ENCODE results near the gene RAD1.

RAD1 gene

DNA sequence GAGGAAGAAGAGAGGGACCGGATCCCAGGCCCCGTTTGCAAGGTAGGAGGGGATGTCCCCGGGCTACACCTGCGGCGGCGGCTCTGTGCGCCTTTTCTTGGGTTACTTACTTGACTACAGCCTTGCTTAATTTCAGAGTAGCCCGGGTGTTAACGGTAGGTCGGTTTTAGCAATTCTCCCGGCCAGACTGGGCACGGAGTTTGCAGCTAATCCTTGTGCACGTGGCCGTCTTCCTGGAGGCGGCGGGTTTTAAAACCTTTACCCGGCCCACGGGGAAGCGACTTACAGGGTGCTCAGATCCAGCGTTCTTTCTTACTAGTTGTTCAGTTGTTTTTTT lies 520 bp upstream of the RAD1 start:
- DNase-seq: no peak

- no peak for DNase-seq
These were observed 599 bp downstream of the RAD1 start for GRCh38 chr5:34914671-34915138.

GRCh38 chr5:34913072-34913471 lies 2.2 kb downstream of the RAD1 start:
- DNase-seq: no peak

GRCh38 chr5:34905564-34905963 lies 9.7 kb downstream of the RAD1 start:
- DNase-seq: no peak

GRCh38 chr5:34903260-34903659 lies 12.0 kb downstream of the RAD1 start:
- DNase-seq: no peak

DNA sequence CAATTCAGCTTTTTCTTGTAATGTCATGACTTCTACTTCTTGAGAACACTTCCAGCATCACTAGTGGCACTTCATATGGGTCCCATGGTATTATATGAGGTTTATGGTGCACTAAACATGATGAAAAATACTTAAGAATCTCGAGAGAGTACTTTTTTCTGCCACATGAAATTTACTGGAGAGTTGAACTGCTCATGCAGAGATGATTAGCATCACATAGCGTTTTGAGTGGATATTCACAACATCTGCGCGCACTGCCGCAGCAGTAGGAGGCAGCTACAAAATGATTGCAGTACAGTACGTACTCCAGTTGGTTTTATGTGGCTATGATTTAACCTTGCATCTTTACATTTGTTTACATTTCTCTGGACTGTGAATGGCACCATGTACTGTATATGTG lies 14.7 kb downstream of the RAD1 start:
- DNase-seq: no peak

GRCh38 chr5:34899066-34899465 lies 16.2 kb downstream of the RAD1 start:
- no peak for DNase-seq

DNA sequence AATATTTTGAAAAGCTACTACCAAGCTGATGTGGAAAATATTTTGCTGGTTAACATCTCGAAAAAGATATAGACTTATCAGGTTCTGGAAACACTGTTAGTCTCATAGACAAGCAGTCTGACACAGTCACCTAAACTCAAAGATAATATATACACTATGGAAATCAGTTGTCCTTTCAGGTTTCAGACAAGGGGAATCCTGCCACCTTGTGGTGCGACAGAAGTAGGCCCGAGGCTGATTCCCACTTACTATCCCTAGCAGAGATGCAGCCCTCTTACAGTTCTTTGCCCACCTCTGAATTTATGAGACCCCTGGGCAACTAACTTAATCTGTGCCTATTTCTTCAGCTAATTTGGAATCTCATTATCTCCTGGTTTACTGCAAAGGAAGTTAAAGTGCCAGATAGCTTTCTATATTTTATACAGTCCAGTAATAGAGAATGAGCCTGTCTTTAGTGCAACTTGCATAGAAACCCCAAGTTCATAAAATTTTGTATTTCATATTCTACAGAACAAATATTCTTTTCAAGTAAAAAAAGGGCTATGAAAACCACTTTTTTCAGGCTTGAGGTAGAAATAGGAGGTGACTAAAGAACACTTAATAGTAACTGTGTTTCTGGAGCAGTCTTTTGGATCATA lies 16.9 kb downstream of the RAD1 start:
- DNase-seq: peak; percentile 51

DNA sequence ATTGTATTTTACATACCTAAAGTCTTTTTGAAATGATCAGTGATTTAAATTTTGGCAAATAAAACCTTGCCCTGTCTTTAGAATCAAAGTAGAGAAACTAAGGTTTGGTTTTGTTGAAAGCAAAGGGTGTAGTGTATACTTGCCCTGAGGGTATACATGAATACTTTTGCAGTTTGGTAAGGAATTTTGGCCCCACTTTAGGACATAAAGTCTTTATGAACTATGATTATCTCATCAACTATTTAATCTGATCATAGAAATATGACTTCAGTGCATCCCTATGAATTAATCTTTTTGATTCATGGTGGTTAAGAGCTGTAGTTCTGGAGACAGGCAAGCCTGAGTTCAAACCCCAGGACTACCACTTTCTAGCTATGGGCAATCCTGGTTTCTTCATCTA lies 17.7 kb downstream of the RAD1 start:
- no peak for DNase-seq

- no peak for DNase-seq
These were observed 19.5 kb downstream of the RAD1 start for GRCh38 chr5:34895641-34896419.

DNA sequence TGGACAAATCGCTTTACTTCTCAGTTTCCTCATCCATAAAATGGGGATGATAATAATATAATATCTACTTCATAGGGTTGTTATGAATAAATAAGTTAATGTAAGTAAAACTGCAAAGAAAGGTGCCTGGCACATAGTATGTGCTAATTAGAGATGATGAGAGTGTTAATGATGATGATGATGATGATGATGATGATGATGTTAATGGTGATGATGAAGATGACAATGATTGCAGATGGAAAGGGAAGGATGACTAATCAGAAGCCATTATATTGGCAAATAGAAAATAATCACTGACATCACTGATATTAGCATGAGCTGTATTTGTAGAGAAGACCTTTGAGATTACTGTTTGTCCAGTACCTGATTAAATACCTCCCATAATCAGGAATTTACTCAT lies 20.6 kb downstream of the RAD1 start:
- no peak for DNase-seq

- DNase-seq: no peak
These were observed 22.9 kb downstream of the RAD1 start for GRCh38 chr5:34892414-34892813.

DNA sequence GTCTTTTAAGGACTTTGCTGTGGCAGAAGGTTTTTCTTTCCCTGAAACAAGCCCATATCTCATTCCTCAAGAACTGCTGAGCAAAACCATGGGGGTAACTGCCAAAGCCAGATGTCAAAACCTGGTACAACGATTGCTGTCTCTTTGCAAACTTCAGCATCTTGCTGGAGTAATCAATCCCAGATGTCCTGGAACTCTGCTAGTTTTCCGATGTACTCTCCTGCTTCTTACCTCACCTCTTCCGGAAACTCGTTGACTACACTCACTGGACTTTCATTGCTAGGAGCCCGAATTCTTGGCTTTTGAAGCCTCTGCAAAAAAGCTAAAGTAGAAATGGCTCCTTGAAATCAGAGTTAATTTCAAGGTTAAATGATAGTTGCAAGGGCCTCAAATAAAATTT lies 23.3 kb downstream of the RAD1 start:
- DNase-seq: no peak

GRCh38 chr5:34889394-34889793 lies 25.9 kb downstream of the RAD1 start:
- no peak for DNase-seq

GRCh38 chr5:34886392-34887119 lies 28.7 kb downstream of the RAD1 start:
- no peak for DNase-seq

- no peak for DNase-seq
These were observed 34.1 kb downstream of the RAD1 start for GRCh38 chr5:34881246-34881645.

DNA sequence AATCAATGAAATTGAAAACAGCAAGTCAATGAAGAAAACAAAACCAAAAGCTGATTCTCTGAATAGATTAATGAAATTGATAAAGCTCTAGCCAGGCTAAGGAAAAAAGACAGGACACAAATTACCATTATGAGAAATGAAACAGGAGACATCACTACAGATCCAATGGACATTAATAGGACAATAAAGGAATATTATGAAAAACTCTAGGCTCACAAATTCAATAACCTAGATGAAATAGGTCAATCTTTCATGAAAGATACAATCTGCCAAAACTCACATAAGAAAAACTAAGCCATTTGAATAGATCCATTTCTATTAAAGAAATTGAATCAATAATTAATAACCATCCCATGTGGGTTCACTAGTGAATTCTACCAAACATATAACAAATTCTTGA lies 39.0 kb downstream of the RAD1 start:
- DNase-seq: no peak

- no peak for DNase-seq
These were observed 44.9 kb downstream of the RAD1 start for GRCh38 chr5:34870382-34870781.

DNA sequence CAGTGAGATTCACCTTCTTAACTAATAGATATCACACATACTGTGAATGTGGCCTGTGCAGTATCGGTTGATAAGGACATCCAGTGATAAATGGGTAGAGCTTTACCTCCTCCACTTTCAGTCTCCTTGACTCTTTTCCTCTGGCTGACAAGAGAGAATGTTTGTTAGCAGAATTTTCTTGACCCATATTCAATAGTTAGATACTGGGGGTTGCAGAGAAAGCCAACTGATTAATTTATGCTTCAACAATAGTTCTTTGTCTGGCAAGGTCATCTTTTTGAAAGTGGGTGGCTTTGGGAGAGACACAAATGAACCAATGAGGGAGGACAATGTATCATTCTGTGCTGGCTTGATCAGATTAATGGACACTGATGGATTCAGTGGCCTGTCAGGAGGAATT lies 46.0 kb downstream of the RAD1 start:
- no peak for DNase-seq

GRCh38 chr5:34868791-34869190 lies 46.5 kb downstream of the RAD1 start:
- DNase-seq: no peak

DNA sequence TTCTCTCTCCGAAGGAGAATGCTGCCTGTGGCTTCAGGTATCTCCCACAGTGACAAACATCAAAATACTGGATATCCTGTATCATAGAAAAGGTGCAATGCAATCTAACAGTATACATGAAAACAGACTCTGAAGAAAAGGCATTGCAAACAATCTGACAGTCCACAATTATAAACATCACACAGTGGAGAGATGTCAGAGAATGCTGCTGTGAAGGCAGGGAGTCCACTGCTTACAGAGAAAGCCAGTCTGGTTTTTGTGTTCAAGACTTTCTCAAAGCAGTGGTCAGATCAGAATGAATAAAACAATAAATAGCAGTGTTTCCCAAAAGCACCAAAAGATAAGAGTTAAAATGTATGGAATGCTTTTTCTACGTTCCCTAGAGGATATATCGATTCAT lies 47.6 kb downstream of the RAD1 start:
- no peak for DNase-seq

DNA sequence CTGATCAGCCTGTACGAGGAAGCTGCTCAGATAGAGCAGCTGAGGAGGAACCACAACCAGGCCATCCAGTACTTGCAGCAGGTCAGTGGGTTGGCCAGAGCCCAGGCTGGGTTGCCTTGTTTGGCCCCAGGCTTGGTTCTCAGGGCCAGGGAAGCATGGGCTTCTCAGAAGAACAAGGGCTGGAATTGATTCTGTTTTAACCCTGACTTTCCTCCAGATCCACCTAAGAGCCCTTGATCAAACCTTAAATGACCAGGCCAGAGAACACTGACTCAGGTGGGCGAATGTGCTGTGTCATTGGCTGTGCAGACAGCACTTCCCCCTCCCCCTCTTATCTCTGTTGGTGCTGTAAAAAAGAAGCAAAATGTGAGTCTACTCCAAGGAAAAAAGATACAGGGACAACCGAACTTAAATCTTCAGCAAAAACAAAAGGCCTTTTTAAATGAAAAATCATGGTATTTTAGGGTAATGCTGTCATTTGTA lies 48.3 kb downstream of the RAD1 start:
- no peak for DNase-seq

DNA sequence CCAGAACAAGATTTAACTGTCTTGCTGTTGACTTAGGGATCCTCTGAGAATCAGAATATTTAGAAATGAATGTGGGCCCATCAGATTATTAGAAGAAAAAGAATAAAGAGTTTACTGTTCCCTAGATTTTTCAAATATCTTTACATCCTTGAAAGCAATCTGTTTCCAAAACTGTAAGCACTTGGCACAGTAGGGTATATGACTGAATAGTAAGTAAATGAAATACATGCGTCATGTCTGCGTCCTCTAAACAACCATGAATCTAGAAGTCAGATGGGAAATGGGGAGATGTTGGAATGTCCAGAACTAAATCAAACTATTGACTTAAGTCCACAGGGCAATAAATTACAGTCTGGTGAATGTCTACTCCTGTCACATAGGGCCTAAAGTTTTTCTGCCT lies 50.2 kb downstream of the RAD1 start:
- DNase-seq: no peak

- no peak for DNase-seq
These were observed 51.4 kb downstream of the RAD1 start for GRCh38 chr5:34863946-34864345.

Measured in activated gamma-delta T cell treated with Interleukin-2 at 50 U/mL for 16 hours (primary cell).